Lung (tissue), 12 donors: ENCODE data around the gene VOPP1. TPM values are rescaled to one million over a fixed set of nuclear protein-coding genes. Genes with fewer than 3 reads are reported as not detected.

Source experiments
- ATAC-seq: fragments of 200-7000 bp; cut with Tn5 transposase; one replicate; pipeline ENCODE4 v1.9.1; 2020; ENCODE audit warnings: moderate number of reproducible peaks; ENCODE audit not compliant: insufficient read depth, low FRiP score
- DNase-seq, 3 donors: peaks; one replicate each; pipeline ENCODE4 v3.0.0-alpha.2; 2013 to 2017
- H3K27ac ChIP-seq, 2 donors: one replicate each; pipeline ENCODE4 v1.5.1; 2013; ENCODE audit warnings: mild to moderate bottlenecking in 2 of 2, moderate library complexity in 2 of 2, control low read depth in 1 of 2, inconsistent platforms in 1 of 2, low read depth in 1 of 2, low read length in 1 of 2
- H3K27me3 ChIP-seq, 3 donors: one replicate each; pipeline ENCODE4 v1.5.1; 2013; ENCODE audit warnings: low read length in 2 of 3; ENCODE audit not compliant: control insufficient read depth in 3 of 3, insufficient read depth in 3 of 3
- H3K36me3 ChIP-seq, 4 donors: one replicate each; pipeline ENCODE4 v1.5.1; 2013; ENCODE audit warnings: low read length in 4 of 4, mild to moderate bottlenecking in 1 of 4, moderate library complexity in 1 of 4; ENCODE audit not compliant: control insufficient read depth in 4 of 4, insufficient read depth in 4 of 4
- H3K4me1 ChIP-seq, 5 donors: one replicate each; pipeline ENCODE4 v1.5.1; 2013; ENCODE audit warnings: low read length in 5 of 5, mild to moderate bottlenecking in 2 of 5, moderate library complexity in 1 of 5; ENCODE audit not compliant: control insufficient read depth in 5 of 5, insufficient read depth in 5 of 5
- H3K4me3 ChIP-seq: one replicate; pipeline ENCODE4 v1.5.1; 2013; ENCODE audit warnings: mild to moderate bottlenecking, control low read depth, moderate library complexity
- H3K9ac ChIP-seq, 2 donors: one replicate each; pipeline ENCODE4 v1.5.1; 2013; ENCODE audit warnings: low read length in 2 of 2, control low read depth in 1 of 2; ENCODE audit not compliant: insufficient read depth in 1 of 2
- H3K9me3 ChIP-seq, 4 donors: one replicate each; pipeline ENCODE4 v1.5.1; 2013; ENCODE audit warnings: low read length in 3 of 4, mild to moderate bottlenecking in 1 of 4, moderate library complexity in 1 of 4; ENCODE audit not compliant: control insufficient read depth in 4 of 4, insufficient read depth in 3 of 4
- CTCF ChIP-seq: IDR thresholded peaks from 2 replicates; pipeline ENCODE4 v1.5.1; 2012; ENCODE audit warnings: mild to moderate bottlenecking; ENCODE audit errors: control extremely low read depth, extremely low read depth
- WGBS, 2 donors: extraction: QIAGEN DNeasy Blood & Tissue Kit; methylation state at CpG; one replicate each; pipeline ENCODE4 v1.1.7; 2013; 5-methylcytosine and 5-hydroxymethylcytosine counted together
- polyA plus RNA-seq, 2 donors: library from polyadenylated mRNA; stranded (reverse); fragments of 200-250 nt; gene quantifications; one replicate each; pipeline ENCODE4 v1.2.1, GENCODE V29; 2013
- total RNA-seq, 2 donors: library from RNA; depleted of rRNA in 1 of 2; stranded (reverse); fragments of >200 nt in 1 of 2; gene quantifications; one replicate each; pipeline ENCODE4 v1.2.1, GENCODE V29; 2014 to 2021
- donor health status: control.
- donor health status: control.
- donor health status: Bipolar disorder and iron deficiency.
- donor health status: healthy.
- donor health status: DM: yes; HTN: yes; CAD: no.

The VOPP1 gene
- total and polyA plus RNA-seq, 4 donors = 25.8 to 64.0 (median 38.0) TPM

GRCh38 chr7:55498142-55498541 lies 74.2 kb downstream of the VOPP1 start:
- TF ChIP-seq CTCF = no peak
- Histone ChIP-seq H3K27me3 (no peaks in the 10 kb centered on the region), H3K27ac (no peak overlapping the region), H3K4me1 (peaks cover 0 to 14% (median 0%) of the 10 kb centered on the region in 5 donors), H3K9me3 (no peaks in the 10 kb centered on the region), H3K9ac (no peak overlapping the region), H3K4me3 (no peak overlapping the region), H3K36me3 (peaks cover 0 to 8% (median 1%) of the 10 kb centered on the region in 4 donors)
- WGBS, 2 donors = 89% methylated on average over 7 of the region's 7 CpGs
- DNase-seq (no peak), ATAC-seq (no peak)

- Histone ChIP-seq H3K27me3 (no peaks in the 10 kb centered on the region), H3K36me3 (peaks cover 0 to 8% (median 1%) of the 10 kb centered on the region in 4 donors), H3K4me3 (no peak overlapping the region), H3K9me3 (no peaks in the 10 kb centered on the region), H3K9ac (no peak overlapping the region), H3K27ac (no peak overlapping the region), H3K4me1 (peaks cover 0 to 11% (median 0%) of the 10 kb centered on the region in 5 donors)
- ATAC-seq (no peak), DNase-seq (no peak)
- TF ChIP-seq CTCF = no peak
- 98 to 100% methylated on average over 7 of the region's 7 CpGs for WGBS, 2 donors
Observed at GRCh38 chr7:55497521-55497920, 74.8 kb downstream of the VOPP1 start.

GRCh38 chr7:55496906-55497305 lies 75.4 kb downstream of the VOPP1 start:
- Histone ChIP-seq H3K36me3 (peaks cover 0 to 8% (median 1%) of the 10 kb centered on the region in 4 donors), H3K27ac (no peak overlapping the region), H3K27me3 (no peaks in the 10 kb centered on the region), H3K9me3 (no peaks in the 10 kb centered on the region), H3K9ac (no peak overlapping the region), H3K4me1 (peaks cover 0 to 11% (median 0%) of the 10 kb centered on the region in 5 donors), H3K4me3 (no peak overlapping the region)
- DNase-seq = no peak
- no peak for ATAC-seq
- WGBS, 2 donors = 94 to 97% methylated on average over 9 of the region's 9 CpGs
- no peak for TF ChIP-seq CTCF

GRCh38 chr7:55494951-55495350 lies 77.4 kb downstream of the VOPP1 start:
- H3K27me3 ChIP-seq = no peaks in the 10 kb centered on the region
- WGBS, 2 donors = 95 to 98% methylated on average over 5 of the region's 5 CpGs
- H3K9me3 ChIP-seq = no peaks in the 10 kb centered on the region
- ATAC-seq (no peak), DNase-seq (no peak)
- no peak overlapping the region for H3K9ac ChIP-seq
- TF ChIP-seq CTCF = no peak
- H3K4me1 ChIP-seq = peaks cover 0 to 6% (median 0%) of the 10 kb centered on the region in 5 donors
- H3K36me3 ChIP-seq = peaks cover 0 to 16% (median 2%) of the 10 kb centered on the region in 4 donors
- H3K4me3 ChIP-seq = no peak overlapping the region
- no peak overlapping the region for H3K27ac ChIP-seq
